GM23338 (cell line): ENCODE data around the gene OTUD5. TPM values are rescaled to one million over a fixed set of nuclear protein-coding genes. Genes with fewer than 3 reads are reported as not detected.

ENCODE experiments used
- ATAC-seq: fragments of 200-7000 bp; cut with Tn5 transposase; 3 replicates; pipeline ENCODE4 v1.9.1; 2020
- DNase-seq: peaks from one replicate; pipeline ENCODE4 v3.0.0-alpha.2; 2015; ENCODE audit warnings: low spot score
- H2AFZ ChIP-seq: fragments of 200-600 bp; sonication (generic); 2 replicates; pipeline ENCODE4 v1.8.0; 2016; ENCODE audit warnings: antibody characterized with exemption, mild to moderate bottlenecking, moderate library complexity
- H3F3A ChIP-seq: fragments of 200-600 bp; sonication (generic); replicated peaks from 2 replicates; pipeline ENCODE4 v1.8.0; 2017; ENCODE audit warnings: antibody characterized with exemption, mixed run types, low read depth
- H3K27ac ChIP-seq: fragments of 200-600 bp; sonication (generic); 2 replicates; pipeline ENCODE4 v1.6.1; 2016; ENCODE audit warnings: low read depth
- H3K27me3 ChIP-seq: fragments of 200-600 bp; sonication (generic); 2 replicates; pipeline ENCODE4 v1.8.0; 2016; ENCODE audit warnings: mild to moderate bottlenecking, mixed run types, moderate library complexity; ENCODE audit not compliant: insufficient read depth
- H3K36me3 ChIP-seq: fragments of 200-600 bp; sonication (generic); 2 replicates; pipeline ENCODE4 v1.8.0; 2016; ENCODE audit warnings: mild to moderate bottlenecking; ENCODE audit not compliant: insufficient read depth
- H3K4me1 ChIP-seq: fragments of 200-600 bp; sonication (generic); 2 replicates; pipeline ENCODE4 v1.8.0; 2016; ENCODE audit warnings: mild to moderate bottlenecking, moderate library complexity; ENCODE audit not compliant: insufficient read depth
- H3K4me2 ChIP-seq: fragments of 200-600 bp; sonication (generic); 2 replicates; pipeline ENCODE4 v1.7.1; 2017; ENCODE audit warnings: mixed run types
- H3K4me3 ChIP-seq: fragments of 200-600 bp; sonication (generic); 2 replicates; pipeline ENCODE4 v1.6.1; 2016; ENCODE audit warnings: mixed run types
- H3K79me2 ChIP-seq: fragments of 200-600 bp; sonication (generic); replicated peaks from 2 replicates; pipeline ENCODE4 v1.8.0; 2017; ENCODE audit warnings: mild to moderate bottlenecking; ENCODE audit not compliant: insufficient read depth
- H3K9me2 ChIP-seq: fragments of 200-600 bp; sonication (generic); 2 replicates; pipeline ENCODE4 v1.8.0; 2017; ENCODE audit not compliant: insufficient read depth
- H4K20me1 ChIP-seq: fragments of 200-600 bp; sonication (generic); replicated peaks from 2 replicates; pipeline ENCODE4 v1.8.0; 2017; ENCODE audit warnings: mild to moderate bottlenecking; ENCODE audit not compliant: insufficient read depth
- H3K27ac Mint-ChIP-seq: 2 replicates; pipeline ENCODE4 v1.8.0; 2020; ENCODE audit warnings: inconsistent platforms, mild to moderate bottlenecking, moderate library complexity, mixed read lengths
- H3K27me3 Mint-ChIP-seq: 3 replicates; pipeline ENCODE4 v1.8.0; 2022; ENCODE audit warnings: low read depth, mild to moderate bottlenecking, moderate library complexity, mixed read lengths, inconsistent platforms; ENCODE audit not compliant: insufficient read depth, poor library complexity
- H3K36me3 Mint-ChIP-seq: 3 replicates; pipeline ENCODE4 v1.8.0; 2021; ENCODE audit warnings: low read depth, mild to moderate bottlenecking, inconsistent platforms, moderate library complexity, mixed read lengths
- H3K4me1 Mint-ChIP-seq: 3 replicates; pipeline ENCODE4 v1.8.0; 2020; ENCODE audit warnings: mild to moderate bottlenecking, inconsistent platforms, mixed read lengths
- H3K4me3 Mint-ChIP-seq: 3 replicates; pipeline ENCODE4 v1.8.0; 2021; ENCODE audit warnings: moderate library complexity, mild to moderate bottlenecking, inconsistent platforms, mixed read lengths
- H3K9me3 Mint-ChIP-seq: 3 replicates; pipeline ENCODE4 v1.8.0; 2020; ENCODE audit warnings: moderate library complexity, mild to moderate bottlenecking, inconsistent platforms, mixed read lengths
- EZH2 ChIP-seq: fragments of 200-600 bp; sonication (generic); IDR thresholded peaks from one replicate; pipeline ENCODE4 v1.8.0; 2017; ENCODE audit warnings: antibody characterized with exemption, mild to moderate bottlenecking, low read depth; ENCODE audit not compliant: unreplicated experiment
- NANOG ChIP-seq: IDR thresholded peaks from 2 replicates; pipeline ENCODE4 v1.6.1; 2016; ENCODE audit warnings: antibody characterized with exemption, borderline replicate concordance
- ZNF114 ChIP-seq: fragments of 250-450 bp; sonication (Bioruptor Pico); IDR thresholded peaks from 2 replicates; pipeline ENCODE4 v1.5.0; 2020; ENCODE audit warnings: mild to moderate bottlenecking, moderate library complexity
- polyA plus RNA-seq: library from polyadenylated mRNA; unstranded; fragments of >200 nt; fragmentation: Nextera tagmentation; extraction: Ambion mirVana; gene quantifications from 2 replicates; pipeline ENCODE4 v1.2.1, GENCODE V29; 2016
- total RNA-seq: library from RNA; depleted of rRNA; stranded (reverse); fragments of >200 nt; shearing (Covaris generic); gene quantifications from 2 replicates; pipeline ENCODE4 v1.2.3, GENCODE V29; 2014
- TF ChIP-seq, protein P1 (sequence below): fragments of 250-450 bp; sonication (Bioruptor Pico); IDR thresholded peaks from 2 replicates; pipeline ENCODE4 v1.5.0; 2020; ENCODE audit warnings: mild to moderate bottlenecking, moderate library complexity
- TF ChIP-seq, protein P2 (sequence below), 2 experiments: fragments of 200-600 bp in 1 of 2; sonication (generic) in 1 of 2; conservative IDR thresholded peaks; 2 replicates each; pipeline versions ENCODE4 v1.5.1 to v1.6.1; 2016 to 2017; ENCODE audit warnings: antibody characterized with exemption in 2 of 2, low read depth in 2 of 2, mild to moderate bottlenecking in 2 of 2, moderate library complexity in 1 of 2

The OTUD5 gene
- total and polyA plus RNA-seq, 2 experiments from 2014 or later: 23.5 to 56.5 TPM

GRCh38 chrX:48935301-48935670 lies 22.1 kb downstream of the OTUD5 start (continued):
- TF ChIP-seq, protein P1, sequence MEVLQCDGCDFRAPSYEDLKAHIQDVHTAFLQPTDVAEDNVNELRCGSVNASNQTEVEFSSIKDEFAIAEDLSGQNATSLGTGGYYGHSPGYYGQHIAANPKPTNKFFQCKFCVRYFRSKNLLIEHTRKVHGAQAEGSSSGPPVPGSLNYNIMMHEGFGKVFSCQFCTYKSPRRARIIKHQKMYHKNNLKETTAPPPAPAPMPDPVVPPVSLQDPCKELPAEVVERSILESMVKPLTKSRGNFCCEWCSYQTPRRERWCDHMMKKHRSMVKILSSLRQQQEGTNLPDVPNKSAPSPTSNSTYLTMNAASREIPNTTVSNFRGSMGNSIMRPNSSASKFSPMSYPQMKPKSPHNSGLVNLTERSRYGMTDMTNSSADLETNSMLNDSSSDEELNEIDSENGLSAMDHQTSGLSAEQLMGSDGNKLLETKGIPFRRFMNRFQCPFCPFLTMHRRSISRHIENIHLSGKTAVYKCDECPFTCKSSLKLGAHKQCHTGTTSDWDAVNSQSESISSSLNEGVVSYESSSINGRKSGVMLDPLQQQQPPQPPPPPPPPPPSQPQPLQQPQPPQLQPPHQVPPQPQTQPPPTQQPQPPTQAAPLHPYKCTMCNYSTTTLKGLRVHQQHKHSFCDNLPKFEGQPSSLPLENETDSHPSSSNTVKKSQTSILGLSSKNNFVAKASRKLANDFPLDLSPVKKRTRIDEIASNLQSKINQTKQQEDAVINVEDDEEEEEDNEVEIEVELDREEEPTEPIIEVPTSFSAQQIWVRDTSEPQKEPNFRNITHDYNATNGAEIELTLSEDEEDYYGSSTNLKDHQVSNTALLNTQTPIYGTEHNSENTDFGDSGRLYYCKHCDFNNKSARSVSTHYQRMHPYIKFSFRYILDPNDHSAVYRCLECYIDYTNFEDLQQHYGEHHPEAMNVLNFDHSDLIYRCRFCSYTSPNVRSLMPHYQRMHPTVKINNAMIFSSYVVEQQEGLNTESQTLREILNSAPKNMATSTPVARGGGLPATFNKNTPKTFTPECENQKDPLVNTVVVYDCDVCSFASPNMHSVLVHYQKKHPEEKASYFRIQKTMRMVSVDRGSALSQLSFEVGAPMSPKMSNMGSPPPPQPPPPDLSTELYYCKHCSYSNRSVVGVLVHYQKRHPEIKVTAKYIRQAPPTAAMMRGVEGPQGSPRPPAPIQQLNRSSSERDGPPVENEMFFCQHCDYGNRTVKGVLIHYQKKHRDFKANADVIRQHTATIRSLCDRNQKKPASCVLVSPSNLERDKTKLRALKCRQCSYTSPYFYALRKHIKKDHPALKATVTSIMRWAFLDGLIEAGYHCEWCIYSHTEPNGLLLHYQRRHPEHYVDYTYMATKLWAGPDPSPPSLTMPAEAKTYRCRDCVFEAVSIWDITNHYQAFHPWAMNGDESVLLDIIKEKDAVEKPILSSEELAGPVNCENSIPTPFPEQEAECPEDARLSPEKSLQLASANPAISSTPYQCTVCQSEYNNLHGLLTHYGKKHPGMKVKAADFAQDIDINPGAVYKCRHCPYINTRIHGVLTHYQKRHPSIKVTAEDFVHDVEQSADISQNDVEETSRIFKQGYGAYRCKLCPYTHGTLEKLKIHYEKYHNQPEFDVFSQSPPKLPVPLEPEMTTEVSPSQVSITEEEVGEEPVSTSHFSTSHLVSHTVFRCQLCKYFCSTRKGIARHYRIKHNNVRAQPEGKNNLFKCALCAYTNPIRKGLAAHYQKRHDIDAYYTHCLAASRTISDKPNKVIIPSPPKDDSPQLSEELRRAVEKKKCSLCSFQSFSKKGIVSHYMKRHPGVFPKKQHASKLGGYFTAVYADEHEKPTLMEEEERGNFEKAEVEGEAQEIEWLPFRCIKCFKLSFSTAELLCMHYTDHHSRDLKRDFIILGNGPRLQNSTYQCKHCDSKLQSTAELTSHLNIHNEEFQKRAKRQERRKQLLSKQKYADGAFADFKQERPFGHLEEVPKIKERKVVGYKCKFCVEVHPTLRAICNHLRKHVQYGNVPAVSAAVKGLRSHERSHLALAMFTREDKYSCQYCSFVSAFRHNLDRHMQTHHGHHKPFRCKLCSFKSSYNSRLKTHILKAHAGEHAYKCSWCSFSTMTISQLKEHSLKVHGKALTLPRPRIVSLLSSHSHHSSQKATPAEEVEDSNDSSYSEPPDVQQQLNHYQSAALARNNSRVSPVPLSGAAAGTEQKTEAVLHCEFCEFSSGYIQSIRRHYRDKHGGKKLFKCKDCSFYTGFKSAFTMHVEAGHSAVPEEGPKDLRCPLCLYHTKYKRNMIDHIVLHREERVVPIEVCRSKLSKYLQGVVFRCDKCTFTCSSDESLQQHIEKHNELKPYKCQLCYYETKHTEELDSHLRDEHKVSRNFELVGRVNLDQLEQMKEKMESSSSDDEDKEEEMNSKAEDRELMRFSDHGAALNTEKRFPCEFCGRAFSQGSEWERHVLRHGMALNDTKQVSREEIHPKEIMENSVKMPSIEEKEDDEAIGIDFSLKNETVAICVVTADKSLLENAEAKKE (CRISPR knock-in tag): no peak
- TF ChIP-seq, protein P2, sequence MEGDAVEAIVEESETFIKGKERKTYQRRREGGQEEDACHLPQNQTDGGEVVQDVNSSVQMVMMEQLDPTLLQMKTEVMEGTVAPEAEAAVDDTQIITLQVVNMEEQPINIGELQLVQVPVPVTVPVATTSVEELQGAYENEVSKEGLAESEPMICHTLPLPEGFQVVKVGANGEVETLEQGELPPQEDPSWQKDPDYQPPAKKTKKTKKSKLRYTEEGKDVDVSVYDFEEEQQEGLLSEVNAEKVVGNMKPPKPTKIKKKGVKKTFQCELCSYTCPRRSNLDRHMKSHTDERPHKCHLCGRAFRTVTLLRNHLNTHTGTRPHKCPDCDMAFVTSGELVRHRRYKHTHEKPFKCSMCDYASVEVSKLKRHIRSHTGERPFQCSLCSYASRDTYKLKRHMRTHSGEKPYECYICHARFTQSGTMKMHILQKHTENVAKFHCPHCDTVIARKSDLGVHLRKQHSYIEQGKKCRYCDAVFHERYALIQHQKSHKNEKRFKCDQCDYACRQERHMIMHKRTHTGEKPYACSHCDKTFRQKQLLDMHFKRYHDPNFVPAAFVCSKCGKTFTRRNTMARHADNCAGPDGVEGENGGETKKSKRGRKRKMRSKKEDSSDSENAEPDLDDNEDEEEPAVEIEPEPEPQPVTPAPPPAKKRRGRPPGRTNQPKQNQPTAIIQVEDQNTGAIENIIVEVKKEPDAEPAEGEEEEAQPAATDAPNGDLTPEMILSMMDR (conservative IDR thresholded peaks at IDR 0.05; ENCODE audit: low read depth in 2 of 2): no peak
- TF ChIP-seq ZNF114 (CRISPR knock-in tag): no peak
- no peak for TF ChIP-seq EZH2

DNA sequence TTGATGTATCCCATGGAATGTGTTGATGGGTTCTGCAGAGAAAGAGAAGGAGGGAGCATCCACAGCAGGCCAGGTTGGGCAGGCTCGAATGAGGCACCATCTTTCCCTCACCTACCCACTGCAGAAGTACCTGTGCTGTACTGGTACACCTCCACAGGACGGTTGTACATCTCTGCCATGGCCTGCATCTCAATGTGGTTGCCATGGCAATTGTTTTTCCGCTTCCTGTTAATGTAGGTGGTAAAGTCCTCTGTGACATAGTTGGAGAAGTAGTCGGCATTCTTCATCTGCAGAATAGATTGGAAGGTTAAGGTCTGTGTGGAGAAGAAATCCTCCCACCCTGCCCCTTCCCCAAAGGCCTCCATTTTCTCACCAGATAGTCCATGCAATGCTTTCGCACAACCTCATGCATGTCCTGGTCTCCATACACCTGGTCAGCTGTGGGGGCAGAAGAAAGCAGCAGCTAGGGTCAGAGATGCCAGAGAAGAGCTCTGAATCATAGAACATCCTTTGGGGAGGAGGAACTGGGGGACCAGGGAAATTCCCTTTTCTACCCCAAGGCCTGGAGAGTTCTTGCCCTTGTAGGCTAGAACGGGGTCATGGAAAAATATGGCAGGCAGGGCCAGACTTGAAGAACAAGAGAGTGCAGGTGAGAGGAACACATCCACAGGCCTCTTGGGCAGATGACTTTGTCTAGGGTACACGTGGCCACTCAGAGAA lies 22.7 kb downstream of the OTUD5 start:
- no peak for TF ChIP-seq NANOG
- TF ChIP-seq, protein P2 (conservative IDR thresholded peaks at IDR 0.05; ENCODE audit: low read depth in 2 of 2): no peak
- TF ChIP-seq EZH2: no peak
- Mint-ChIP-seq H3K27me3 (peaks cover 13% of the 10 kb centered on the region), H3K4me3 (no peak overlapping the region), H3K9me3 (no peaks in the 10 kb centered on the region), H3K4me1 (peaks cover 31% of the 10 kb centered on the region), H3K36me3 (peaks cover 58% of the 10 kb centered on the region), H3K27ac (no peak overlapping the region)
- Histone ChIP-seq H3K79me2 (peaks cover 30% of the 10 kb centered on the region), H3K9me2 (no peaks in the 10 kb centered on the region), H3K4me2 (no peak overlapping the region), H3F3A (no peaks in the 10 kb centered on the region), H3K27me3 (no peaks in the 10 kb centered on the region), H3K36me3 (no peaks in the 10 kb centered on the region), H4K20me1 (no peaks in the 10 kb centered on the region), H3K27ac (no peak overlapping the region), H3K4me3 (no peak overlapping the region), H3K4me1 (peaks cover 4% of the 10 kb centered on the region; the same call in 1 of the 2 replicates), H2AFZ (no peak overlapping the region)
- DNase-seq (no peak), ATAC-seq (no peak)
